ENCODE measurements around the gene TARDBP.

The TARDBP gene

DNA sequence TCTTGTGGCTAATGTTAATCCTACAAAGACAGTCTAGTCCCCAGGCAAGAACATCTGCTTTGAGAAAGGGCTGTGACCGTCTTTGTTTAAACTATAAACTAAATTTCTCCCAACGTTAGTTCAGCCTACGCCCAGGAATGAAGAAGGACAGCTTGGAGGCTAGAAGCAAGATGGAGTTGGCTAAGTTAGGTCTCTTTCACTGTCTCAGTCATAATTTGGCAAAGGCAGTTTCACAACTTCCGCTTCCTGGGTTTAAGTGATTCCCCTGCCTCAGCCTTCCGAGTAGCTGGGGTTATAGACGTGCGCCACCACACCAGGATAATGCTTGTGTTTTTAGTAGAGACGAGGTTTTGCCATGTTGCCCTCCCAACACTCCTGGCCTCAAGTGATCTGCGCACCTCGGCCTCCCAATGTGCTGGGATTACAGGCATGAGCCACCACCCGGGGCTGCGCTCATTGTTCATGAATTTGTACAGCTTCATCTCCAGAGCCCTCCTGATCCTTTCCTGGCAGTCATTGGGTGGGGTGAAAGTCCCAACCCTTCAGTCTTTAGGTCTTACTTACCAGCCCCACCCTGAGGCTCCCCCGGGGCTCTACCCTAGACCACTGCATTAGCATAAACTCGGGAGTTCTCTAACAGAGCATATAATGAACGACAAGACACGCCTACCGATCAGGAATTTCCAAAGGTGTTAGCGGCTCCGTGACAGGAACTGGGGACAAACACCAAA is 39.5 kb downstream of the TARDBP start:
- Histone ChIP-seq H4K91ac (ENCODE audit: low read depth, low read length) (no peak overlapping the region), H4K12ac (ENCODE audit: low read depth, low read length) (no peak overlapping the region), H3K79me2 (ENCODE audit: control insufficient read depth, insufficient read depth, low read length, poor library complexity) (no peaks in the 10 kb centered on the region), H2BK5ac (ENCODE audit: low read depth, low read length, poor library complexity) (no peak overlapping the region), H2BK120ac (ENCODE audit: insufficient read depth, low read length, poor library complexity) (no peak overlapping the region), H3K18ac (ENCODE audit: low read length) (no peak overlapping the region), H3K9me3 (ENCODE audit: insufficient read depth, low read depth, low read length) (no peaks in the 10 kb centered on the region), H3K14ac (ENCODE audit: low read length) (no peak overlapping the region), H3K36me3 (ENCODE audit: control insufficient read depth in 1 of 2, insufficient read depth in 2 of 2, low read length in 2 of 2) (peaks cover 13 to 17% of the 10 kb centered on the region in 2 experiments), H2AFZ (ENCODE audit: insufficient read depth, low read length, poor library complexity) (no peak overlapping the region), H3K4me3 (ENCODE audit: low read depth, low read length) (no peak overlapping the region), H3K4me2 (ENCODE audit: low read length) (no peak overlapping the region), H3K9ac (ENCODE audit: low read length) (no peak overlapping the region), H3K27ac (ENCODE audit: low read depth, low read length) (no peak overlapping the region), H3K79me1 (ENCODE audit: low read length) (no peaks in the 10 kb centered on the region), H3K27me3 (ENCODE audit: insufficient read depth, low read length) (no peaks in the 10 kb centered on the region), H2AK5ac (ENCODE audit: low read length) (no peak overlapping the region), H3K4ac (ENCODE audit: low read depth, low read length) (no peak overlapping the region), H3K4me1 (ENCODE audit: control insufficient read depth in 1 of 2, insufficient read depth in 2 of 2, low read length in 2 of 2) (peaks cover 0 to 3% of the 10 kb centered on the region in 2 experiments), H2BK12ac (ENCODE audit: low read length) (no peak overlapping the region), H3K23ac (ENCODE audit: low read length) (no peak overlapping the region), H4K8ac (ENCODE audit: low read depth, low read length) (no peak overlapping the region)
- WGBS (ENCODE audit: extremely low coverage, insufficient coverage, insufficient read length) = no CpG with 5 or more reads among the region's 19 CpGs
- DNase-seq = peak in 1 of 2 donors; percentile 38

GRCh38 chr1:11052839-11053757 is 40.6 kb downstream of the TARDBP start:
- Histone ChIP-seq H4K91ac (ENCODE audit: low read depth, low read length) (no peak overlapping the region), H2BK12ac (ENCODE audit: low read length) (no peak overlapping the region), H3K4ac (ENCODE audit: low read depth, low read length) (no peak overlapping the region), H4K12ac (ENCODE audit: low read depth, low read length) (no peak overlapping the region), H2BK120ac (ENCODE audit: insufficient read depth, low read length, poor library complexity) (no peak overlapping the region), H3K9me3 (ENCODE audit: insufficient read depth, low read depth, low read length) (no peaks in the 10 kb centered on the region), H3K4me1 (ENCODE audit: control insufficient read depth in 1 of 2, insufficient read depth in 2 of 2, low read length in 2 of 2) (peaks cover 0 to 3% of the 10 kb centered on the region in 2 experiments), H2AFZ (ENCODE audit: insufficient read depth, low read length, poor library complexity) (no peak overlapping the region), H3K27me3 (ENCODE audit: insufficient read depth, low read length) (no peaks in the 10 kb centered on the region), H3K27ac (ENCODE audit: low read depth, low read length) (no peak overlapping the region), H3K4me3 (ENCODE audit: low read depth, low read length) (no peak overlapping the region), H3K23ac (ENCODE audit: low read length) (no peak overlapping the region), H3K4me2 (ENCODE audit: low read length) (no peak overlapping the region), H2BK5ac (ENCODE audit: low read depth, low read length, poor library complexity) (no peak overlapping the region), H3K9ac (ENCODE audit: low read length) (no peak overlapping the region), H3K14ac (ENCODE audit: low read length) (no peak overlapping the region), H3K79me1 (ENCODE audit: low read length) (no peaks in the 10 kb centered on the region), H3K79me2 (ENCODE audit: control insufficient read depth, insufficient read depth, low read length, poor library complexity) (no peaks in the 10 kb centered on the region), H3K36me3 (ENCODE audit: control insufficient read depth in 1 of 2, insufficient read depth in 2 of 2, low read length in 2 of 2) (peaks cover 16 to 17% of the 10 kb centered on the region in 2 experiments), H3K18ac (ENCODE audit: low read length) (no peak overlapping the region), H2AK5ac (ENCODE audit: low read length) (no peak overlapping the region), H4K8ac (ENCODE audit: low read depth, low read length) (no peak overlapping the region)
- DNase-seq = peak in 1 of 2 donors; percentile 20
- WGBS (ENCODE audit: extremely low coverage, insufficient coverage, insufficient read length) = no CpG with 5 or more reads among the region's 29 CpGs

- Histone ChIP-seq H4K91ac (ENCODE audit: low read depth, low read length) (no peak overlapping the region), H2BK5ac (ENCODE audit: low read depth, low read length, poor library complexity) (no peak overlapping the region), H4K8ac (ENCODE audit: low read depth, low read length) (no peak overlapping the region), H3K4me1 (ENCODE audit: control insufficient read depth in 1 of 2, insufficient read depth in 2 of 2, low read length in 2 of 2) (peaks cover 2 to 3% of the 10 kb centered on the region in 2 experiments), H3K79me1 (ENCODE audit: low read length) (no peaks in the 10 kb centered on the region), H3K9ac (ENCODE audit: low read length) (no peak overlapping the region), H2AFZ (ENCODE audit: insufficient read depth, low read length, poor library complexity) (no peak overlapping the region), H3K4ac (ENCODE audit: low read depth, low read length) (no peak overlapping the region), H3K9me3 (ENCODE audit: insufficient read depth, low read depth, low read length) (no peaks in the 10 kb centered on the region), H3K27me3 (ENCODE audit: insufficient read depth, low read length) (no peaks in the 10 kb centered on the region), H3K4me3 (ENCODE audit: low read depth, low read length) (no peak overlapping the region), H3K4me2 (ENCODE audit: low read length) (no peak overlapping the region), H3K23ac (ENCODE audit: low read length) (no peak overlapping the region), H2AK5ac (ENCODE audit: low read length) (no peak overlapping the region), H2BK120ac (ENCODE audit: insufficient read depth, low read length, poor library complexity) (no peak overlapping the region), H3K27ac (ENCODE audit: low read depth, low read length) (no peak overlapping the region), H3K36me3 (ENCODE audit: control insufficient read depth in 1 of 2, insufficient read depth in 2 of 2, low read length in 2 of 2) (peaks cover 17 to 18% of the 10 kb centered on the region in 2 experiments), H3K18ac (ENCODE audit: low read length) (no peak overlapping the region), H4K12ac (ENCODE audit: low read depth, low read length) (no peak overlapping the region), H2BK12ac (ENCODE audit: low read length) (no peak overlapping the region), H3K14ac (ENCODE audit: low read length) (no peak overlapping the region), H3K79me2 (ENCODE audit: control insufficient read depth, insufficient read depth, low read length, poor library complexity) (no peaks in the 10 kb centered on the region)
- DNase-seq = no peak
- whole genome bisulfite sequencing (ENCODE audit: extremely low coverage, insufficient coverage, insufficient read length) = no CpG with 5 or more reads among the region's 10 CpGs
These were observed 41.3 kb downstream of the TARDBP start for GRCh38 chr1:11053758-11054137.

DNA sequence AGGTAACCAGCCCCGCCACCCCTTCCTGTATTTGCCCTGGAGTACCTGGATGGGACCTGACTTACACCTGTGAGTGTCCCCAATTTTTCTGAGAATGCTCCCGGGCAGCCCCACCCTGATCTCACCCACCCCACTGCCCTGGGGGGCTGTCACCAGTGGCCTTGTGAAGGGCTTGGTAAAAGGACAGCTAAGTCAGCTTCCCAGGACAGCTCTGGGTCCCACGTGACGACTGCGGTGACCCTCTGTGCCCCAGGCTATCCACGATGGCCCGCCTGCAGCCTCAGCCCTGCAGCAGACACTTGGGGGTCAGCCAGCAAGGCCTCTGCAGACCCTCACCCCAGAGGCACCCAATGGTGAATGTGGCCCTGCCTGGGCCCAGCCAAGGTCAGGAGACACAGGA is 41.7 kb downstream of the TARDBP start:
- Histone ChIP-seq H3K27ac (ENCODE audit: low read depth, low read length) (no peak overlapping the region), H3K36me3 (ENCODE audit: control insufficient read depth in 1 of 2, insufficient read depth in 2 of 2, low read length in 2 of 2) (peaks cover 17 to 18% of the 10 kb centered on the region in 2 experiments), H3K4me2 (ENCODE audit: low read length) (no peak overlapping the region), H3K79me2 (ENCODE audit: control insufficient read depth, insufficient read depth, low read length, poor library complexity) (peaks cover 1% of the 10 kb centered on the region), H3K27me3 (ENCODE audit: insufficient read depth, low read length) (no peaks in the 10 kb centered on the region), H3K23ac (ENCODE audit: low read length) (no peak overlapping the region), H3K79me1 (ENCODE audit: low read length) (no peaks in the 10 kb centered on the region), H3K4me1 (ENCODE audit: control insufficient read depth in 1 of 2, insufficient read depth in 2 of 2, low read length in 2 of 2) (peaks cover 3 to 6% of the 10 kb centered on the region in 2 experiments), H2AK5ac (ENCODE audit: low read length) (no peak overlapping the region), H2BK12ac (ENCODE audit: low read length) (no peak overlapping the region), H2BK120ac (ENCODE audit: insufficient read depth, low read length, poor library complexity) (no peak overlapping the region), H3K9ac (ENCODE audit: low read length) (no peak overlapping the region), H3K9me3 (ENCODE audit: insufficient read depth, low read depth, low read length) (no peaks in the 10 kb centered on the region), H2AFZ (ENCODE audit: insufficient read depth, low read length, poor library complexity) (no peak overlapping the region), H3K14ac (ENCODE audit: low read length) (no peak overlapping the region), H4K12ac (ENCODE audit: low read depth, low read length) (no peak overlapping the region), H4K8ac (ENCODE audit: low read depth, low read length) (no peak overlapping the region), H2BK5ac (ENCODE audit: low read depth, low read length, poor library complexity) (no peak overlapping the region), H3K18ac (ENCODE audit: low read length) (no peak overlapping the region), H4K91ac (ENCODE audit: low read depth, low read length) (no peak overlapping the region), H3K4me3 (ENCODE audit: low read depth, low read length) (no peak overlapping the region), H3K4ac (ENCODE audit: low read depth, low read length) (no peak overlapping the region)
- WGBS (ENCODE audit: extremely low coverage, insufficient coverage, insufficient read length) = no CpG with 5 or more reads among the region's 7 CpGs
- DNase-seq = no peak

Measured in trophoblast cell (in vitro differentiated cells and primary cell).